KOPT-K1 (cell line): Measurements from ENCODE around the gene PRSS2.
A peak's percentile ranks its signal among the peaks of the same experiment; 100 is the strongest.

ENCODE experiments used
- H3K27ac ChIP-seq: fragments of 200-600 bp; sonication (generic); 2 replicates; pipeline ENCODE4 v1.5.1; 2016; ENCODE audit warnings: antibody characterized with exemption, mild to moderate bottlenecking, low read depth, low read length; ENCODE audit not compliant: poor library complexity, severe bottlenecking
- H3K36me3 ChIP-seq: fragments of 200-600 bp; sonication (generic); 2 replicates; pipeline ENCODE4 v1.5.1; 2017; ENCODE audit warnings: antibody characterized with exemption, mild to moderate bottlenecking, low read length, moderate library complexity; ENCODE audit not compliant: insufficient read depth
- H3K9me3 ChIP-seq: fragments of 200-600 bp; sonication (generic); 2 replicates; pipeline ENCODE4 v1.5.1; 2017; ENCODE audit warnings: antibody characterized with exemption, low read length, mild to moderate bottlenecking; ENCODE audit not compliant: insufficient read depth, poor library complexity, severe bottlenecking

PRSS2 gene

DNA sequence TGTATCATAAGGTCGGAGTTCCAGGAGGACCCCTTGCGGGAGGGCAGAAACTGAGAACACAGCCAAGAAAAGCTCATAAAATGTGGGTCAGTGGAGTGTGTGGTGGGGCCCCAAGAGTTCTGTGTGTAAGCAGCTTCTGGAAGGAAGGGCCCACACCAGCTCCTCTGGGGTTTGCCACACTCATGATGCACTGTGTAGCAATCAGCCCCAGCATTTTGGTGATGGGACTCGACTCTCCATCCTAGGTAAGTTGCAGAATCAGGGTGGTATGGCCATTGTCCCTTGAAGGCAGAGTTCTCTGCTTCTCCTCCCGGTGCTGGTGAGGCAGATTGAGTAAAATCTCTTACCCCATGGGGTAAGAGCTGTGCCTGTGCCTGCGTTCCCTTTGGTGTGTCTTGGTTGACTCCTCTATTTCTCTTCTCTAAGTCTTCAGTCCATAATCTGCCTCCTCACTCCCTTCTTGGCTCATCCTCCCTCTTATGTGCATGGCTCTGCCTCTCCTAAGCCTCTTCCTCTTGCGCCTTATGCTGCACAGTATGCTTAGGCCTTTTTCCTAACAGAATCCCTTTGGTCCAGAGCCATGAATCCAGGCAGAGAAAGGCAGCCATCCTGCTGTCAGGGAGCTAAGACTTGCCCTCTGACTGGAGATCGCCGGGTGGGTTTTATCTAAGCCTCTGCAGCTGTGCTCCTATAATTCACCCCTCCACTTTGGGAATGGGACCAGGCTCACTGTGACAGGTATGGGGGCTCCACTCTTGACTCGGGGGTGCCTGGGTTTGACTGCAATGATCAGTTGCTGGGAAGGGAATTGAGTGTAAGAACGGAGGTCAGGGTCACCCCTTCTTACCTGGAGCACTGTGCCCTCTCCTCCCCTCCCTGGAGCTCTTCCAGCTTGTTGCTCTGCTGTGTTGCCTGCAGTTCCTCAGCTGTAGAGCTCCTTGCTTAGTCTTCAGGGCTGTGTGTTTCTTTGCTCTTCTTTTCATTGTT is 17.8 kb downstream of the PRSS2 start:
- Histone ChIP-seq H3K9me3 (peaks cover 12% of the 10 kb centered on the region), H3K27ac (peak overlapping the region; percentile 100), H3K36me3 (peaks cover 68% of the 10 kb centered on the region)

- Histone ChIP-seq H3K9me3 (peaks cover 12% of the 10 kb centered on the region), H3K36me3 (peaks cover 73% of the 10 kb centered on the region), H3K27ac (peak overlapping the region; percentile 100)
These were observed 18.7 kb downstream of the PRSS2 start for GRCh38 chr7:142789441-142789840.

DNA sequence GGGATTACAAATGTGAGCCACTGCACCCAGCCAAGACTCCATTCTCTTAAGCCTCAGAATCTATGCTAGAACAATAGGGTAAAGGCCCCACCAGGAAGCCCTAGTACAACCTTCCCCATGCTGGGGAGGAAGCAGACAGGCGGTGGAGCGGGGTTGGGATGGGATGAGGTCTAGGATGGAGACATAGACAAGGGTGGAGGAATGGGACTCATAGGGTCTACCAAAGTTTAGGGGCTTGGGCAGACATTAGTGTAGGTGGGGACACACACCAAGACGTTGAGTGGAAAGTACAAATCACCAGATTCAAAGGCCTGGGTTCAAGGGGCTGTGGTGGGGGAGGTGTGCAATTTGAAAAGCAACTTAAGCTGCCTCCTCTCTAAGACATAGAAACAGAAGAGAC is 19.3 kb downstream of the PRSS2 start:
- Histone ChIP-seq H3K27ac (peak overlapping the region; percentile 100), H3K9me3 (peaks cover 12% of the 10 kb centered on the region), H3K36me3 (peaks cover 73% of the 10 kb centered on the region)

DNA sequence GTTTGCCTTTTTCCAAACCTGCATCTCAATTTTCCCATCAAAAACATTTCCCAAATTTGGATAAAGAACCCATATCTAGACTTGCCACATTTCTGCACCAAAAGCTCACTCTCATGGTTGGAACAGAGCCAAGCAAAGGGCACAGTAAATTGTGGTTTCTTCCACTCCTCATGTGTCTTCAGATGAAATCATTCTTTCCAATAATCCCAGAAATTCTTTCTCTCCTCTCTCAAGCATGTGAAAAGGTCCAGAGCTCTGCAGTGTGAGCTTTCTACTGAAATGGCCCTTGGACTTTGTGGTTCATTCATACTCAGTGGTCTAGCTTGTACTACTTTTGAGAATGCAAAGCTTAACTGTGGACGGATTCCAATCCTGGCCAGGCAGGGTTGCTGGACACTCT is 19.8 kb downstream of the PRSS2 start:
- H3K9me3 ChIP-seq = peaks cover 12% of the 10 kb centered on the region
- H3K27ac ChIP-seq = peak overlapping the region; percentile 100
- H3K36me3 ChIP-seq = peaks cover 73% of the 10 kb centered on the region

DNA sequence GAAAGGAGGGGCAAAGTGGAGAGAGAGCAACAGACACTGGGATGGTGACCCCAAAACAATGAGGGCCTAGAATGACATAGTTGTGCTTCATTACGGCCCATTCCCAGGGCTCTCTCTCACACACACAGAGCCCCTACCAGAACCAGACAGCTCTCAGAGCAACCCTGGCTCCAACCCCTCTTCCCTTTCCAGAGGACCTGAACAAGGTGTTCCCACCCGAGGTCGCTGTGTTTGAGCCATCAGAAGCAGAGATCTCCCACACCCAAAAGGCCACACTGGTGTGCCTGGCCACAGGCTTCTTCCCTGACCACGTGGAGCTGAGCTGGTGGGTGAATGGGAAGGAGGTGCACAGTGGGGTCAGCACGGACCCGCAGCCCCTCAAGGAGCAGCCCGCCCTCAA is 20.7 kb downstream of the PRSS2 start:
- peak overlapping the region; percentile 100 for H3K27ac ChIP-seq
- peaks cover 76% of the 10 kb centered on the region for H3K36me3 ChIP-seq
- H3K9me3 ChIP-seq = peaks cover 12% of the 10 kb centered on the region

DNA sequence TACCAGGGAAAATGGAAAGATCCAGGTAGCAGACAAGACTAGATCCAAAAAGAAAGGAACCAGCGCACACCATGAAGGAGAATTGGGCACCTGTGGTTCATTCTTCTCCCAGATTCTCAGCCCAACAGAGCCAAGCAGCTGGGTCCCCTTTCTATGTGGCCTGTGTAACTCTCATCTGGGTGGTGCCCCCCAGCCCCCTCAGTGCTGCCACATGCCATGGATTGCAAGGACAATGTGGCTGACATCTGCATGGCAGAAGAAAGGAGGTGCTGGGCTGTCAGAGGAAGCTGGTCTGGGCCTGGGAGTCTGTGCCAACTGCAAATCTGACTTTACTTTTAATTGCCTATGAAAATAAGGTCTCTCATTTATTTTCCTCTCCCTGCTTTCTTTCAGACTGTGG is 21.4 kb downstream of the PRSS2 start:
- H3K27ac ChIP-seq = peak overlapping the region; percentile 100
- H3K36me3 ChIP-seq = peaks cover 79% of the 10 kb centered on the region
- peaks cover 12% of the 10 kb centered on the region for H3K9me3 ChIP-seq

- peak overlapping the region; percentile 100 for H3K27ac ChIP-seq
- peaks cover 9% of the 10 kb centered on the region for H3K9me3 ChIP-seq
- H3K36me3 ChIP-seq = peaks cover 79% of the 10 kb centered on the region
These were observed 21.8 kb downstream of the PRSS2 start for GRCh38 chr7:142792593-142792992.

- peak overlapping the region; percentile 100 for H3K27ac ChIP-seq
- peaks cover 79% of the 10 kb centered on the region for H3K36me3 ChIP-seq
These were observed 22.4 kb downstream of the PRSS2 start for GRCh38 chr7:142793156-142793555.

DNA sequence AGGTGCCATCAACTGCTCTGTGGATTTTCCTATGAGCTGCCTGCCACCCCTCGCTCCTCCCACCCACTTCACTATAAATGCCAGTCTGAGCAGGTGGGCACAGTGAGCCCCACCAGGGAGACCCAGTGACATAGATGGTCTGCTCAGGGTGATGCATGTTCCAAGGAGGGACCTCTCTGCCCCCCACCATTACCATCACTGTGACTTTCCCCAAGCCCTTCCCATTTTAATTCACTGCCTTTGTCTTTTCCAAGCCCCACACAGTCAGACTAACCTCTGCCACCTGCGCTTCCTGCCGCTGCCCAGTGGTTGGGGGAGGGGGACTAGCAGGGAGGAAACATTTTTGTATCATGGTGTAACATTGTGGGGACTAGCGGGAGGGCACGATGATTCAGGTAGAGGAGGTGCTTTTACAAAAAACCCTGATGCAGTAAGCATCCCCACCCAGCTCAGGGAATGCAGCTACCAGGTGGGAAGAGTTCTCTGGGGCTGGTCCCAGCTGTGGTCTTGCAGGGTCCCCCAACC is 24.6 kb downstream of the PRSS2 start:
- H3K27ac ChIP-seq = peak overlapping the region; percentile 100

More at GRCh38 chr7:142793156-142793555, 22.4 kb downstream of the PRSS2 start:
- H3K9me3 ChIP-seq = peaks cover 4% of the 10 kb centered on the region

DNA sequence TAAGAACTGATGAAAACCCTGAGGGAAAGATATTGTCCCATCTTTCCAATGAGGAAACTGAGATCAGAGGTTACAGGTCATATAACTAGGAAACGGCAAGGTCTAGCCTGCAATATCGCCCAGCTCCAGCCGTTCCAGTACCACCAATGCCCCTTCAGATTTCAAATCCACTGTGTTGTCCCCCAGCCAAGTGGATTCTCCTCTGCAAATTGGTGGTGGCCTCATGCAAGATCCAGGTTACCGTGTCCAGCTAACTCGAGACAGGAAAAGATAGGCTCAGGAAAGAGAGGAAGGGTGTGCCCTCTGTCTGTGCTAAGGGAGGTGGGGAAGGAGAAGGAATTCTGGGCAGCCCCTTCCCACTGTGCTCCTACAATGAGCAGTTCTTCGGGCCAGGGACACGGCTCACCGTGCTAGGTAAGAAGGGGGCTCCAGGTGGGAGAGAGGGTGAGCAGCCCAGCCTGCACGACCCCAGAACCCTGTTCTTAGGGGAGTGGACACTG is 25.3 kb downstream of the PRSS2 start:
- no peaks in the 10 kb centered on the region for H3K9me3 ChIP-seq
- peak overlapping the region; percentile 100 for H3K27ac ChIP-seq
- H3K36me3 ChIP-seq = peaks cover 78% of the 10 kb centered on the region

More for the DNA sequence above, 24.6 kb downstream of the PRSS2 start:
- Histone ChIP-seq H3K36me3 (peaks cover 79% of the 10 kb centered on the region), H3K9me3 (no peaks in the 10 kb centered on the region)

DNA sequence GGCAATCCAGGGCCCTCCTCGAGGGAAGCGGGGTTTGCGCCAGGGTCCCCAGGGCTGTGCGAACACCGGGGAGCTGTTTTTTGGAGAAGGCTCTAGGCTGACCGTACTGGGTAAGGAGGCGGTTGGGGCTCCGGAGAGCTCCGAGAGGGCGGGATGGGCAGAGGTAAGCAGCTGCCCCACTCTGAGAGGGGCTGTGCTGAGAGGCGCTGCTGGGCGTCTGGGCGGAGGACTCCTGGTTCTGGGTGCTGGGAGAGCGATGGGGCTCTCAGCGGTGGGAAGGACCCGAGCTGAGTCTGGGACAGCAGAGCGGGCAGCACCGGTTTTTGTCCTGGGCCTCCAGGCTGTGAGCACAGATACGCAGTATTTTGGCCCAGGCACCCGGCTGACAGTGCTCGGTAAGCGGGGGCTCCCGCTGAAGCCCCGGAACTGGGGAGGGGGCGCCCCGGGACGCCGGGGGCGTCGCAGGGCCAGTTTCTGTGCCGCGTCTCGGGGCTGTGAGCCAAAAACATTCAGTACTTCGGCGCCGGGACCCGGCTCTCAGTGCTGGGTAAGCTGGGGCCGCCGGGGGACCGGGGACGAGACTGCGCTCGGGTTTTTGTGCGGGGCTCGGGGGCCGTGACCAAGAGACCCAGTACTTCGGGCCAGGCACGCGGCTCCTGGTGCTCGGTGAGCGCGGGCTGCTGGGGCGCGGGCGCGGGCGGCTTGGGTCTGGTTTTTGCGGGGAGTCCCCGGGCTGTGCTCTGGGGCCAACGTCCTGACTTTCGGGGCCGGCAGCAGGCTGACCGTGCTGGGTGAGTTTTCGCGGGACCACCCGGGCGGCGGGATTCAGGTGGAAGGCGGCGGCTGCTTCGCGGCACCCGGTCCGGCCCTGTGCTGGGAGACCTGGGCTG is 26.0 kb downstream of the PRSS2 start:
- peaks cover 78% of the 10 kb centered on the region for H3K36me3 ChIP-seq
- peak overlapping the region; percentile 100 for H3K27ac ChIP-seq
- H3K9me3 ChIP-seq = no peaks in the 10 kb centered on the region

DNA sequence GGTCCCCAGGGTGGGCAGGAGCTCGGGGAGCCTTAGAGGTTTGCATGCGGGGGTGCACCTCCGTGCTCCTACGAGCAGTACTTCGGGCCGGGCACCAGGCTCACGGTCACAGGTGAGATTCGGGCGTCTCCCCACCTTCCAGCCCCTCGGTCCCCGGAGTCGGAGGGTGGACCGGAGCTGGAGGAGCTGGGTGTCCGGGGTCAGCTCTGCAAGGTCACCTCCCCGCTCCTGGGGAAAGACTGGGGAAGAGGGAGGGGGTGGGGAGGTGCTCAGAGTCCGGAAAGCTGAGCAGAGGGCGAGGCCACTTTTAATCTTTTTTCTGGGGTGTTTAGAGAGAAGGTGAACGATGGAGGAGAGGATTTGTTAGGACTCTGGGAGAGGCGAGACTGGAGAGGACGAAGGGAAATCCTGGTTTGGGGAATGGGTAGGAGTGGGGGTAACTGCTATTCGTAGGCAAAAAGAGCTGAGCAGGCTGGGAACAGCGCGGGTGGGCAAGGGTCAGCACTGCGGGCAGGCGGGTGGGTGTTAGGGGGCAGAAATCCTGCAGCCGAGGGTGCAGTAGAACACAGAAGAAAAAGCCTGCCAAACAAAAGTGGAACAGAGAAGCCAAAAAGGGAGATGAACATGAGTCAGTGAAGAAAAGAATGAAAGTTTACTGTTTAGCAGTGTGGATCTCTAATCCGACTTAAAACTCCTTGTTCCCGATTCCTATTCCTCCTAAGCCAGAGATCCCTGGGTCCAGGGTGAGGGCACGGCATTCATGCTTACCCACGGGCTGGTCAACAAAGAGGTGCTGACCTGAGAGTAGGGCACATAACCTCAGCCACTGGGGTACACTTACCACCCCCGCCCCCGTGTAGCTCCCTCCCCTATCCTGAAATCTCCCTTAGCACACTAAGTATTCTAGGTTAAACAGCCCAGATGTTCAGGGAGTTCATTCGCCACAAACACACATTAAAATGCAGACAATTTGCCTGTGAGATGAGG is 26.9 kb downstream of the PRSS2 start:
- peaks cover 78% of the 10 kb centered on the region for H3K36me3 ChIP-seq
- peak overlapping the region; percentile 100 for H3K27ac ChIP-seq
- H3K9me3 ChIP-seq = no peaks in the 10 kb centered on the region

GRCh38 chr7:142798451-142799436 is 28.0 kb downstream of the PRSS2 start:
- Histone ChIP-seq H3K9me3 (no peaks in the 10 kb centered on the region), H3K36me3 (peaks cover 78% of the 10 kb centered on the region), H3K27ac (peak overlapping the region; percentile 100)
